Upper lobe of right lung (tissue), 1 donor: Measurements from ENCODE around the gene ARMC7. TPM values are rescaled to one million over a fixed set of nuclear protein-coding genes. Genes with fewer than 3 reads are reported as not detected.

Experiments used
- ATAC-seq: fragments of 200-7000 bp; cut with Tn5 transposase; one replicate; pipeline ENCODE4 v1.9.1; 2020; ENCODE audit warnings: mild to moderate bottlenecking, moderate library complexity
- DNase-seq: peaks from one replicate; pipeline ENCODE4 v3.0.0-alpha.2; 2020
- H3K27ac ChIP-seq: fragments of 200-600 bp; one replicate; pipeline ENCODE4 v1.8.0; 2022
- H3K27me3 ChIP-seq: fragments of 200-600 bp; one replicate; pipeline ENCODE4 v1.8.0; 2022; ENCODE audit warnings: mild to moderate bottlenecking
- H3K36me3 ChIP-seq: fragments of 200-600 bp; one replicate; pipeline ENCODE4 v1.8.0; 2022
- H3K4me1 ChIP-seq: fragments of 200-600 bp; one replicate; pipeline ENCODE4 v1.8.0; 2022
- H3K4me3 ChIP-seq: fragments of 200-600 bp; one replicate; pipeline ENCODE4 v1.8.0; 2022; ENCODE audit warnings: mild to moderate bottlenecking
- H3K9me3 ChIP-seq: fragments of 200-600 bp; one replicate; pipeline ENCODE4 v1.8.0; 2022
- CTCF ChIP-seq: fragments of 200-600 bp; IDR thresholded peaks from one replicate; pipeline ENCODE4 v1.8.0; 2022; ENCODE audit warnings: antibody characterized with exemption
- intact Hi-C: fragments of 100-400 bp; cut with DNase I; formaldehyde crosslinking; loops from one replicate; pipeline ENCODE4 v1.11.0; 2022
- total RNA-seq: library from RNA; stranded (reverse); fragmentation: NEBNext Ultra II Directional; extraction: Animal tissue kit (Norgen Biotek cat#: 25700); gene quantifications from one replicate; pipeline ENCODE4 v1.2.1, GENCODE V29; 2021
- donor health status: DM: no; HTN: yes; CAD: no; lungs with severe emphysema.

ARMC7 gene
- total RNA-seq, 1 donor from 2014 or later = 18.0 TPM

- DNase-seq (no peak), ATAC-seq (peak; percentile 72)
- Histone ChIP-seq H3K27ac (no peak overlapping the region), H3K4me1 (no peaks in the 10 kb centered on the region), H3K27me3 (no peaks in the 10 kb centered on the region), H3K4me3 (no peak overlapping the region), H3K9me3 (no peaks in the 10 kb centered on the region), H3K36me3 (peaks cover 11% of the 10 kb centered on the region)
- intact Hi-C loops = no loop called here
- TF ChIP-seq CTCF = no peak
These were observed 36.8 kb downstream of the ARMC7 start for GRCh38 chr17:75146592-75146991.

GRCh38 chr17:75147878-75148546, 38.2 kb downstream of the ARMC7 start:
- Histone ChIP-seq H3K4me3 (no peak overlapping the region), H3K4me1 (peaks cover 3% of the 10 kb centered on the region), H3K9me3 (no peaks in the 10 kb centered on the region), H3K36me3 (peaks cover 11% of the 10 kb centered on the region), H3K27me3 (no peaks in the 10 kb centered on the region), H3K27ac (peak overlapping the region; percentile 58)
- DNase-seq = peak; percentile 27
- intact Hi-C loops = no loop called here
- peak; percentile 77 for ATAC-seq
- no peak for TF ChIP-seq CTCF

- Histone ChIP-seq H3K36me3 (peaks cover 11% of the 10 kb centered on the region), H3K27ac (no peak overlapping the region), H3K9me3 (no peaks in the 10 kb centered on the region), H3K27me3 (no peaks in the 10 kb centered on the region), H3K4me1 (peaks cover 7% of the 10 kb centered on the region), H3K4me3 (no peak overlapping the region)
- ATAC-seq (no peak), DNase-seq (no peak)
- no peak for TF ChIP-seq CTCF
- intact Hi-C loops = no loop called here
These were observed 42.2 kb downstream of the ARMC7 start for GRCh38 chr17:75151930-75152329.

GRCh38 chr17:75152523-75152921, 42.8 kb downstream of the ARMC7 start:
- Histone ChIP-seq H3K27ac (no peak overlapping the region), H3K4me1 (peaks cover 7% of the 10 kb centered on the region), H3K4me3 (no peak overlapping the region), H3K36me3 (peaks cover 11% of the 10 kb centered on the region), H3K9me3 (no peaks in the 10 kb centered on the region), H3K27me3 (no peaks in the 10 kb centered on the region)
- no peak for DNase-seq
- no peak for ATAC-seq
- intact Hi-C loops = no loop called here
- no peak for TF ChIP-seq CTCF

- H3K9me3 ChIP-seq = no peaks in the 10 kb centered on the region
- ATAC-seq = peak; percentile 21
- no peak overlapping the region for H3K27ac ChIP-seq
- peak; percentile 64 for DNase-seq
- H3K27me3 ChIP-seq = no peaks in the 10 kb centered on the region
- TF ChIP-seq CTCF = no peak
- peaks cover 4% of the 10 kb centered on the region for H3K36me3 ChIP-seq
- peak overlapping the region; percentile 78 for H3K4me3 ChIP-seq
- H3K4me1 ChIP-seq = peaks cover 7% of the 10 kb centered on the region
- intact Hi-C loops = no loop called here
These were observed 43.4 kb downstream of the ARMC7 start for GRCh38 chr17:75152922-75153779.
